A673 (cell line): ENCODE measurements around the gene KCNG2. TPM values are rescaled to one million over a fixed set of nuclear protein-coding genes. Genes with fewer than 3 reads are reported as not detected.

Experiments used
- BruUV-seq: library from RNA; stranded (reverse); fragments of 400-500 nt; replicated peaks from 2 replicates; lab custom pipeline; 2021; lab: Mats Ljungman, UMichigan
- CTCF ChIA-PET: fragments of 300-600 bp; sonication (Branson Sonifier 250); formaldehyde crosslinking; loops from one replicate; lab custom pipeline; 2022; ENCODE audit warnings: antibody characterized with exemption; lab: Charles Lee
- POLR2A ChIA-PET: fragments of 300-600 bp; sonication (Branson Sonifier 250); formaldehyde crosslinking; loops from one replicate; lab custom pipeline; 2022; ENCODE audit warnings: antibody characterized with exemption; ENCODE audit not compliant: low non-redundant PET; lab: Charles Lee
- DNase-seq: peaks from one replicate; pipeline ENCODE4 v3.0.0-alpha.2; 2015; ENCODE audit warnings: low spot score
- H3K27ac ChIP-seq: fragments of 200-600 bp; sonication (generic); 2 replicates; pipeline ENCODE4 v1.5.1; 2016; ENCODE audit warnings: mixed run types, low read depth, mild to moderate bottlenecking, mixed read lengths, antibody characterized with exemption, low read length; ENCODE audit not compliant: poor library complexity, severe bottlenecking
- H3K27me3 ChIP-seq: fragments of 200-600 bp; sonication (generic); replicated peaks from 2 replicates; pipeline ENCODE4 v1.6.1; 2017; ENCODE audit warnings: mixed run types, low read depth, mild to moderate bottlenecking, mixed read lengths, antibody characterized with exemption, low read length; ENCODE audit not compliant: insufficient read depth, poor library complexity
- H3K36me3 ChIP-seq: fragments of 200-600 bp; sonication (generic); 2 replicates; pipeline ENCODE4 v1.6.1; 2016; ENCODE audit warnings: mixed run types, mild to moderate bottlenecking, mixed read lengths, antibody characterized with exemption, low read length; ENCODE audit not compliant: insufficient read depth, poor library complexity, severe bottlenecking
- H3K4me1 ChIP-seq: fragments of 200-600 bp; sonication (generic); 2 replicates; pipeline ENCODE4 v1.6.1; 2017; ENCODE audit warnings: mixed run types, mild to moderate bottlenecking, mixed read lengths, antibody characterized with exemption, low read length; ENCODE audit not compliant: insufficient read depth, poor library complexity, severe bottlenecking
- H3K4me3 ChIP-seq: fragments of 200-600 bp; sonication (generic); 2 replicates; pipeline ENCODE4 v1.5.1; 2016; ENCODE audit warnings: low read depth, mixed run types, mild to moderate bottlenecking, mixed read lengths, low read length; ENCODE audit not compliant: poor library complexity, severe bottlenecking
- H3K9me3 ChIP-seq: fragments of 200-600 bp; sonication (generic); 2 replicates; pipeline ENCODE4 v1.6.1; 2016; ENCODE audit warnings: mixed run types, low read depth, mild to moderate bottlenecking, mixed read lengths, antibody characterized with exemption, low read length; ENCODE audit not compliant: poor library complexity, severe bottlenecking
- CTCF ChIP-seq: fragments of 300-800, 200-600 bp; sonication (generic); conservative IDR thresholded peaks from 2 replicates; pipeline ENCODE4 v1.5.1; 2017; ENCODE audit warnings: low read depth, mild to moderate bottlenecking, antibody characterized with exemption, low read length, moderate library complexity, mixed read lengths
- EZH2 ChIP-seq: fragments of 200-600 bp; sonication (generic); IDR thresholded peaks from 2 replicates; pipeline ENCODE4 v1.6.1; 2017; ENCODE audit warnings: borderline replicate concordance, low read depth, mild to moderate bottlenecking, mixed read lengths, antibody characterized with exemption, low read length; ENCODE audit not compliant: poor library complexity, severe bottlenecking
- intact Hi-C: fragments of 100-400 bp; cut with micrococcal nuclease; formaldehyde crosslinking; loops from one replicate; pipeline ENCODE4 v1.10.0; 2022; ENCODE audit not compliant: unreplicated experiment
- total RNA-seq: library from RNA; stranded (reverse); gene quantifications from 2 replicates; pipeline ENCODE4 v1.2.3, GENCODE V29; 2021

The KCNG2 gene
- total RNA-seq, 1 experiment from 2014 or later, result not detected

GRCh38 chr18:79765491-79766245 lies 32.1 kb upstream of the KCNG2 start:
- Histone ChIP-seq H3K4me1 (no peaks in the 10 kb centered on the region), H3K27me3 (peaks cover 18% of the 10 kb centered on the region), H3K9me3 (peaks cover 7% of the 10 kb centered on the region), H3K4me3 (no peak overlapping the region), H3K36me3 (no peaks in the 10 kb centered on the region), H3K27ac (no peak overlapping the region)
- TF ChIP-seq CTCF (no peak), EZH2 (no peak)
- ChIA-PET CTCF (no interaction called here), POLR2A (no interaction called here)
- BruUV-seq, result no TSS peak
- DNase-seq, result no peak
- intact Hi-C loops, result no loop called here

GRCh38 chr18:79766308-79766707 lies 31.4 kb upstream of the KCNG2 start:
- no TSS peak for BruUV-seq
- POLR2A ChIA-PET, result no interaction called here

GRCh38 chr18:79768745-79769144 lies 29.0 kb upstream of the KCNG2 start:
- Histone ChIP-seq H3K4me1 (no peaks in the 10 kb centered on the region), H3K27ac (no peak overlapping the region), H3K9me3 (peaks cover 7% of the 10 kb centered on the region), H3K4me3 (no peak overlapping the region), H3K36me3 (no peaks in the 10 kb centered on the region), H3K27me3 (peaks cover 18% of the 10 kb centered on the region)
- POLR2A ChIA-PET, result no interaction called here
- CTCF ChIA-PET, result no interaction called here
- intact Hi-C loops, result no loop called here
- BruUV-seq, result no TSS peak
- no peak for DNase-seq
- TF ChIP-seq EZH2, result no peak

More at GRCh38 chr18:79766308-79766707, 31.4 kb upstream of the KCNG2 start:
- Histone ChIP-seq H3K27me3 (peaks cover 18% of the 10 kb centered on the region), H3K27ac (no peak overlapping the region), H3K4me1 (no peaks in the 10 kb centered on the region), H3K4me3 (no peak overlapping the region), H3K36me3 (no peaks in the 10 kb centered on the region), H3K9me3 (peaks cover 7% of the 10 kb centered on the region)
- intact Hi-C loops, result no loop called here
- CTCF ChIA-PET, result no interaction called here
- TF ChIP-seq EZH2 (no peak), CTCF (no peak)
- no peak for DNase-seq
